SU-DHL-6 (cell line): ENCODE results near the gene PHETA1.

Source experiments
- H2AFZ ChIP-seq: fragments of 200-600 bp; sonication (generic); 2 replicates; pipeline ENCODE4 v1.6.1; 2014; ENCODE audit warnings: low read depth, mild to moderate bottlenecking, moderate library complexity, mixed read lengths, antibody characterized with exemption, low read length; ENCODE audit not compliant: severe bottlenecking
- H3F3A ChIP-seq: fragments of 200-600 bp; shearing (Covaris generic); 2 replicates; pipeline ENCODE4 v1.6.0; 2016; ENCODE audit warnings: antibody characterized with exemption, mild to moderate bottlenecking; ENCODE audit not compliant: insufficient read depth
- H3K27ac ChIP-seq: fragments of 200-600 bp; sonication (generic); 2 replicates; pipeline ENCODE4 v1.5.1; 2016; ENCODE audit warnings: low read depth, mild to moderate bottlenecking, low read length, moderate library complexity, mixed read lengths
- H3K27me3 ChIP-seq: fragments of 200-600 bp; sonication (generic), shearing (Covaris generic); 2 replicates; pipeline ENCODE4 v1.6.0; 2014; ENCODE audit warnings: mild to moderate bottlenecking, low read length
- H3K36me3 ChIP-seq: fragments of 200-600 bp; sonication (generic); 2 replicates; pipeline ENCODE4 v1.6.1; 2014; ENCODE audit warnings: mild to moderate bottlenecking, low read length, mixed read lengths
- H3K4me2 ChIP-seq: fragments of 300-600, 200-600 bp; shearing (Covaris generic), sonication (generic); 2 replicates; pipeline ENCODE4 v1.6.0; 2014; ENCODE audit warnings: low read length, low read depth, mild to moderate bottlenecking; ENCODE audit not compliant: poor library complexity, severe bottlenecking
- H3K4me3 ChIP-seq: fragments of 200-600 bp; sonication (generic); 2 replicates; pipeline ENCODE4 v1.5.1; 2014; ENCODE audit warnings: antibody characterized with exemption, low read length, mild to moderate bottlenecking, mixed read lengths; ENCODE audit not compliant: insufficient read depth, poor library complexity, severe bottlenecking
- H3K79me2 ChIP-seq: fragments of 200-600 bp; sonication (generic); 2 replicates; pipeline ENCODE4 v1.6.1; 2014; ENCODE audit warnings: mild to moderate bottlenecking, low read length, moderate library complexity; ENCODE audit not compliant: insufficient read depth
- H3K9ac ChIP-seq: fragments of 200-600 bp; sonication (generic); 2 replicates; pipeline ENCODE4 v1.7.0; 2014; ENCODE audit warnings: mild to moderate bottlenecking, low read length
- H3K9me2 ChIP-seq: fragments of 200-600 bp; sonication (generic); replicated peaks from 2 replicates; pipeline ENCODE4 v1.6.1; 2014; ENCODE audit warnings: low read length; ENCODE audit not compliant: insufficient read depth
- H3K9me3 ChIP-seq: fragments of 200-600 bp; sonication (generic); 2 replicates; pipeline ENCODE4 v1.6.1; 2014; ENCODE audit warnings: low read length, mixed read lengths; ENCODE audit not compliant: insufficient read depth
- H4K20me1 ChIP-seq: fragments of 200-600 bp; sonication (generic); 2 replicates; pipeline ENCODE4 v1.6.1; 2014; ENCODE audit warnings: low read depth, mild to moderate bottlenecking, antibody characterized with exemption, low read length, moderate library complexity, mixed read lengths
- EZH2phosphoT487 ChIP-seq: fragments of 200-600 bp; sonication (generic), shearing (Covaris generic); conservative IDR thresholded peaks from 2 replicates; pipeline ENCODE4 v1.6.1; 2018; ENCODE audit warnings: mild to moderate bottlenecking, antibody characterized with exemption, low read length, moderate library complexity, mixed read lengths
- TF ChIP-seq, protein P1 (sequence below): fragments of 200-600 bp; sonication (generic); IDR thresholded peaks from one replicate; pipeline ENCODE4 v1.5.1; 2017; ENCODE audit warnings: antibody characterized with exemption, mild to moderate bottlenecking, low read length, moderate library complexity; ENCODE audit not compliant: insufficient read depth, poor library complexity, severe bottlenecking

The PHETA1 gene

DNA sequence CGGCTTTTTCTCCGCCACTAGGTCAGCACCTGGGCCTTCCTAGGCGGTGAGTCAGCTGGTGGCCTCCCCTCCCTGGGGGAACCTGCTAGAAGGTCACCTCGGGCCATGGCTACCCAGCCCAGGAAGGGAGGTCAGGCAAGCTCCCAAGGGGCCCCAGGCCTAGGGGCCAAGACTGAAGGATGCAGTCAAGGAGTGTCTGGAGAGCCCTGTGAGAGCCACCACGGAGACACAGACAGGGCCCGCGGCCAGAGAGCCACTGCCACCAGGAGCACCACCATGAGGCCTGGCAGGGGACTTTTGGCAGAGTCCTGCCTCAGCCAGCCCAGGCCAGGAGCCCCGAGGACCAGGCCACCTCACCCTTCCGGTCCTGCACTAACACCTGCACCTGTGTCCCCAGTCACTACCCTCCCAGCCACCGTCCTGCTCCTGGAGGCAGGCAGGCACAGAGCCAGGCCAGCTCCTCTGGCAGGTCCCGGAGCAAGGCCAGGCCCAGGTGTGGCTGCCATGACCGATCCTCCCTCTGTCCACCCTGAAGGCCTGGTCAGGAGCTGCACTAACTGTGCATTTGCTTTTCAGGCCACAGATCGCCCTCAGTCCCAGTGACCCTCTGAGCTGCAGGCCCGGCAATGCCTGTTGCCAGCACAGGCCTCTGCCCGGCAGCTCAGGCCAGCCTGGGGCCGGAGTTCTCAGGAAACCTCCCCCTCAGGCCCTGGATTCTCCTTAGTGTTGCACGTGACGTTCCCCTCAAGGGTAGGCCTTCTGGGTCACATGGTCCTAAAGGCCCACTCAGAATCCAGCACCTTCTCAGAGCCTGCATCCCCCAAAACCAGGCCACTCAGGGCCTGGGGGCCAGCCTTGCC is 6.9 kb downstream of the PHETA1 start:
- H3K9me3 ChIP-seq: no peaks in the 10 kb centered on the region
- no peaks in the 10 kb centered on the region for H3K9me2 ChIP-seq
- H4K20me1 ChIP-seq: no peaks in the 10 kb centered on the region
- H3K4me3 ChIP-seq: no peak overlapping the region
- no peak overlapping the region for H2AFZ ChIP-seq
- no peaks in the 10 kb centered on the region for H3K27me3 ChIP-seq
- H3K79me2 ChIP-seq: no peaks in the 10 kb centered on the region
- H3K9ac ChIP-seq: no peak overlapping the region
- H3K36me3 ChIP-seq: no peaks in the 10 kb centered on the region
- no peak overlapping the region for H3K4me2 ChIP-seq
- no peak for TF ChIP-seq EZH2phosphoT487
- TF ChIP-seq, protein P1, sequence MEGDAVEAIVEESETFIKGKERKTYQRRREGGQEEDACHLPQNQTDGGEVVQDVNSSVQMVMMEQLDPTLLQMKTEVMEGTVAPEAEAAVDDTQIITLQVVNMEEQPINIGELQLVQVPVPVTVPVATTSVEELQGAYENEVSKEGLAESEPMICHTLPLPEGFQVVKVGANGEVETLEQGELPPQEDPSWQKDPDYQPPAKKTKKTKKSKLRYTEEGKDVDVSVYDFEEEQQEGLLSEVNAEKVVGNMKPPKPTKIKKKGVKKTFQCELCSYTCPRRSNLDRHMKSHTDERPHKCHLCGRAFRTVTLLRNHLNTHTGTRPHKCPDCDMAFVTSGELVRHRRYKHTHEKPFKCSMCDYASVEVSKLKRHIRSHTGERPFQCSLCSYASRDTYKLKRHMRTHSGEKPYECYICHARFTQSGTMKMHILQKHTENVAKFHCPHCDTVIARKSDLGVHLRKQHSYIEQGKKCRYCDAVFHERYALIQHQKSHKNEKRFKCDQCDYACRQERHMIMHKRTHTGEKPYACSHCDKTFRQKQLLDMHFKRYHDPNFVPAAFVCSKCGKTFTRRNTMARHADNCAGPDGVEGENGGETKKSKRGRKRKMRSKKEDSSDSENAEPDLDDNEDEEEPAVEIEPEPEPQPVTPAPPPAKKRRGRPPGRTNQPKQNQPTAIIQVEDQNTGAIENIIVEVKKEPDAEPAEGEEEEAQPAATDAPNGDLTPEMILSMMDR: no peak
- no peak overlapping the region for H3K27ac ChIP-seq
- no peaks in the 10 kb centered on the region for H3F3A ChIP-seq

DNA sequence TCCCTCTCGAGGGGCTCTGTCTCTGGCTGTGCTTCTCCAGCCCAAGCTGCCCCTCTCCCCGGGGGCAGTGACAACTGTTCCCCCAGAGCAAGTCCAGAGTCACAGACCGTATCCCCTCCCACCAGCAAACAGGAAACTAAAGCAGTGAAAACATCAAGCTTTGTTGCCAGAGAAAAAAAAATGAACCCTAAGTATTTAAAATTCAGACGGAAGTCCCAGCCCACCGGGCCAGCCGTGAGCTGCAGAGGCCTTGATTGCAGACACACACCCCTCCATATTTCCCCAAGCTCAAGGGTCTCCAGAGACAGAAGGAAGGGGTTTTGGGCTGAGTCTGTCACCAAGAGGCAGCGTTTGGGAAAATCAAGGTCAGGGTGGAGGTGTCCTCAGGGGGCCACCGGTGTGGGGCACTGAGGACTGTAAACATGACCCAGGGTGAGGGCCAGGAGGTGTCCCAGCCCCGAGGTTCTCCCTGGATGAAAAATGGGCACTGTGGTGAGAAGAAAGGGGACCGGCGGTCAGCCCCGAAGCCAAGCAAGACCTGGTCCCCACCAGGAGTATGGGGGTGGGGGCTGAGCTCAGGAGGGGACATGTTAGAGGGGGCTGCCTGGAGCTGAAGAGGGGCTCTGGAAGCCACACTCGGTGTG is 7.7 kb downstream of the PHETA1 start:
- Histone ChIP-seq H3K4me3 (no peak overlapping the region), H3K36me3 (no peaks in the 10 kb centered on the region), H3K4me2 (no peak overlapping the region), H3F3A (no peaks in the 10 kb centered on the region), H3K27ac (no peak overlapping the region), H4K20me1 (no peaks in the 10 kb centered on the region), H3K9me2 (no peaks in the 10 kb centered on the region), H2AFZ (no peak overlapping the region), H3K9ac (no peak overlapping the region), H3K79me2 (no peaks in the 10 kb centered on the region), H3K27me3 (no peaks in the 10 kb centered on the region), H3K9me3 (no peaks in the 10 kb centered on the region)
- no peak for TF ChIP-seq EZH2phosphoT487
- TF ChIP-seq, protein P1: no peak

DNA sequence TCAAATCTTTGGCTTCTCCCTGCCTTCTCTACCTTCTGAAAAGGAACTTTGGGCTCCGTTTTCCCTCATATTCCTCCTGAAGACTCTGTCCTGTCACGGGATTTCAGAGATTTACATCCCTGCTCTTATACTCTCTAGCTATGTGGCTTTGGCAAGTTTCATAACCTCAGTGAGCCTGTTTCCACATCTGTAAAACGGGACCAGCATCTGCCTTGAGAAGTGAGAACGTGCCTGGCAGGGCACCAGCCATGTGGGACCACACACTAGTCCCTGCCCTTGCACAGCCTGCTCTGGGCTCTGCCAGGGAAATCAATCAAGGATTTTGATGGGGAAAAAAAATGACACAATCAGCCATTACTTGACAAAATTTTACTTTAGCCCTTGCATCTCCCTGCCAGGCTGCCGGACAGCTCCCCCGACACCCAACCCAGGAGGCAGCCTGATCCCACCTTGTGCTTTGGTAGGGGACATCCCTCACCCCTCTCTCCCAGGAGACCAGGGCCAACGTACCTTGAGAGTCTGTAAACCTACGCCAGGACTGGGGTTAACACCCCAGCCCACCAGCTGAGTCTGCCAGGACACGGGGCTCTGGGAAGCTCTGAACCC is 8.5 kb downstream of the PHETA1 start:
- Histone ChIP-seq H3K36me3 (no peaks in the 10 kb centered on the region), H3K9ac (no peak overlapping the region), H2AFZ (no peak overlapping the region), H3F3A (no peaks in the 10 kb centered on the region), H3K4me3 (no peak overlapping the region), H4K20me1 (no peaks in the 10 kb centered on the region), H3K9me3 (no peaks in the 10 kb centered on the region), H3K4me2 (no peak overlapping the region), H3K27me3 (no peaks in the 10 kb centered on the region), H3K79me2 (no peaks in the 10 kb centered on the region), H3K9me2 (no peaks in the 10 kb centered on the region), H3K27ac (no peak overlapping the region)
- TF ChIP-seq EZH2phosphoT487: no peak
- TF ChIP-seq, protein P1: no peak
